GM08714 (cell line): ENCODE data around the gene SIRT2.

Experiments used
- H3K4me3 ChIP-seq: fragments of 200-500 bp; sonication (Bioruptor generic); 2 replicates; pipeline ENCODE4 v1.5.1; 2014; ENCODE audit warnings: mild to moderate bottlenecking, low read length, inconsistent platforms
- ZNF274 ChIP-seq: IDR thresholded peaks from 2 replicates; pipeline ENCODE4 v1.6.1; 2012; ENCODE audit warnings: mild to moderate bottlenecking, low read depth, low read length

Gene SIRT2

GRCh38 chr19:38928391-38929001 is 29.1 kb upstream of the SIRT2 start:
- no peak overlapping the region for H3K4me3 ChIP-seq
- no peak for TF ChIP-seq ZNF274

GRCh38 chr19:38924388-38924787 is 25.0 kb upstream of the SIRT2 start:
- H3K4me3 ChIP-seq: no peak overlapping the region
- no peak for TF ChIP-seq ZNF274

- no peak for TF ChIP-seq ZNF274
- no peak overlapping the region for H3K4me3 ChIP-seq
These were observed 23.1 kb upstream of the SIRT2 start for GRCh38 chr19:38922482-38922881.

GRCh38 chr19:38921420-38922274 is 22.2 kb upstream of the SIRT2 start:
- no peak overlapping the region for H3K4me3 ChIP-seq
- TF ChIP-seq ZNF274: no peak

- H3K4me3 ChIP-seq: no peak overlapping the region
- TF ChIP-seq ZNF274: no peak
These were observed 21.4 kb upstream of the SIRT2 start for GRCh38 chr19:38920602-38921419.

- TF ChIP-seq ZNF274: no peak
- H3K4me3 ChIP-seq: no peak overlapping the region
These were observed 20.6 kb upstream of the SIRT2 start for GRCh38 chr19:38919837-38920601.

- no peak overlapping the region for H3K4me3 ChIP-seq
- no peak for TF ChIP-seq ZNF274
These were observed 19.1 kb upstream of the SIRT2 start for GRCh38 chr19:38918526-38918925.

GRCh38 chr19:38917921-38918491 is 18.6 kb upstream of the SIRT2 start:
- H3K4me3 ChIP-seq: no peak overlapping the region
- no peak for TF ChIP-seq ZNF274

- TF ChIP-seq ZNF274: no peak
- H3K4me3 ChIP-seq: no peak overlapping the region
These were observed 18.1 kb upstream of the SIRT2 start for GRCh38 chr19:38917516-38917915.

GRCh38 chr19:38915329-38916321 is 16.2 kb upstream of the SIRT2 start:
- TF ChIP-seq ZNF274: no peak
- no peak overlapping the region for H3K4me3 ChIP-seq

GRCh38 chr19:38913958-38914357 is 14.5 kb upstream of the SIRT2 start:
- no peak for TF ChIP-seq ZNF274
- H3K4me3 ChIP-seq: no peak overlapping the region
